HCT116 (cell line): ENCODE measurements around the gene TSPAN8. TPM values are rescaled to one million over a fixed set of nuclear protein-coding genes. Genes with fewer than 3 reads are reported as not detected.

Experiments used
- ATAC-seq: fragments of 200-7000 bp; cut with Tn5 transposase; 2 replicates; pipeline ENCODE4 v1.9.1; 2020; ENCODE audit warnings: mild to moderate bottlenecking, moderate library complexity
- BruUV-seq: library from RNA; stranded (reverse); fragments of 400-500 nt; replicated peaks from 2 replicates; lab custom pipeline; 2021; lab: Mats Ljungman, UMichigan
- CTCF ChIA-PET: fragments of 300-600 bp; sonication (Branson Sonifier 250); formaldehyde crosslinking; loops from one replicate; lab custom pipeline; 2021; ENCODE audit warnings: antibody characterized with exemption; lab: Charles Lee
- POLR2A ChIA-PET: fragments of 300-600, 350-600 bp; sonication (Branson Sonifier 250); formaldehyde crosslinking; loops from one replicate; lab custom pipeline; 2021; ENCODE audit warnings: antibody characterized with exemption; lab: Charles Lee
- RAD21 ChIA-PET, 2 experiments: fragments of 300-600 bp; sonication (Branson Sonifier 250); formaldehyde crosslinking; loops; one replicate each; lab custom pipeline; 2023; ENCODE audit warnings: low total read pairs in 2 of 2; ENCODE audit not compliant: uncharacterized antibody in 2 of 2, unreplicated experiment in 2 of 2, low non-redundant PET in 1 of 2; lab: Charles Lee
- DNase-seq: peaks from one replicate; pipeline ENCODE4 v3.0.0-alpha.2; 2010; ENCODE audit warnings: low read depth, low spot score
- H2AFZ ChIP-seq: fragments of 200-600 bp; shearing (Covaris generic), sonication (generic); 2 replicates; pipeline ENCODE4 v1.6.1; 2017; ENCODE audit warnings: low read depth, mixed run types, mixed read lengths, antibody characterized with exemption, low read length; ENCODE audit not compliant: poor library complexity, severe bottlenecking
- H3K27ac ChIP-seq: 2 replicates; pipeline ENCODE4 v1.5.1; 2012; ENCODE audit warnings: low read depth, low read length
- H3K27me3 ChIP-seq: fragments of 200-600 bp; sonication (generic); 2 replicates; pipeline ENCODE4 v1.6.1; 2016; ENCODE audit warnings: mixed run types, low read length, mixed read lengths; ENCODE audit not compliant: insufficient read depth
- H3K36me3 ChIP-seq, 2 experiments: fragments of 200-500 bp in 1 of 2; fragments of 200-600 bp in 1 of 2; sonication (Bioruptor generic) in 1 of 2; sonication (generic) in 1 of 2; 2 replicates each; pipeline versions ENCODE4 v1.5.1 to v1.6.1; 2014 to 2016; ENCODE audit warnings: low read length in 2 of 2, inconsistent platforms in 1 of 2, mixed read lengths in 1 of 2, mixed run types in 1 of 2; ENCODE audit not compliant: insufficient read depth in 2 of 2, control insufficient read depth in 1 of 2
- H3K4me1 ChIP-seq, 2 experiments: fragments of 200-600 bp in 1 of 2; sonication (generic) in 1 of 2; 2 replicates each; pipeline versions ENCODE4 v1.5.1 to v1.6.1; 2012 to 2017; ENCODE audit warnings: low read length in 2 of 2, inconsistent platforms in 1 of 2, mild to moderate bottlenecking in 1 of 2, mixed read lengths in 1 of 2, mixed run types in 1 of 2, moderate library complexity in 1 of 2; ENCODE audit not compliant: insufficient read depth in 2 of 2, control insufficient read depth in 1 of 2
- H3K4me2 ChIP-seq: fragments of 200-600 bp; sonication (generic); 2 replicates; pipeline ENCODE4 v1.6.1; 2017; ENCODE audit warnings: mixed run types, low read length, mixed read lengths
- H3K4me3 ChIP-seq, 2 experiments: fragments of 200-600 bp in 1 of 2; sonication (generic) in 1 of 2; replicated peaks in 1 of 2; 2 replicates each; pipeline ENCODE4 v1.5.1; 2011 to 2016; ENCODE audit warnings: low read length in 2 of 2, control low read depth in 1 of 2, low read depth in 1 of 2, mild to moderate bottlenecking in 1 of 2, mixed read lengths in 1 of 2, mixed run types in 1 of 2
- H3K79me2 ChIP-seq: fragments of 200-600 bp; sonication (generic); 2 replicates; pipeline ENCODE4 v1.6.1; 2017; ENCODE audit warnings: mild to moderate bottlenecking, mixed run types, low read length, moderate library complexity, mixed read lengths; ENCODE audit not compliant: insufficient read depth
- H3K9ac ChIP-seq: fragments of 200-600 bp; sonication (generic); 2 replicates; pipeline ENCODE4 v1.6.1; 2016; ENCODE audit warnings: low read length, mixed read lengths
- H3K9me2 ChIP-seq: fragments of 200-600 bp; sonication (generic), shearing (Covaris generic); 2 replicates; pipeline ENCODE4 v1.6.1; 2017; ENCODE audit warnings: mixed run types, mild to moderate bottlenecking, moderate library complexity; ENCODE audit not compliant: insufficient read depth
- H3K9me3 ChIP-seq, 2 experiments: fragments of 200-500 bp in 1 of 2; fragments of 200-600 bp in 1 of 2; sonication (Bioruptor generic) in 1 of 2; sonication (generic) in 1 of 2; 2 replicates each; pipeline ENCODE4 v1.6.1; 2014 to 2017; ENCODE audit warnings: low read length in 2 of 2, mixed read lengths in 2 of 2, inconsistent platforms in 1 of 2, low read depth in 1 of 2, mild to moderate bottlenecking in 1 of 2, mixed run types in 1 of 2, moderate library complexity in 1 of 2; ENCODE audit not compliant: control insufficient read depth in 1 of 2, insufficient read depth in 1 of 2
- H4K20me1 ChIP-seq: fragments of 200-600 bp; sonication (generic), shearing (Covaris generic); 2 replicates; pipeline ENCODE4 v1.6.1; 2017; ENCODE audit warnings: mixed run types, mild to moderate bottlenecking, moderate library complexity; ENCODE audit not compliant: insufficient read depth
- CBX3 ChIP-seq: IDR thresholded peaks from 2 replicates; pipeline ENCODE4 v1.6.1; 2012; ENCODE audit warnings: low read depth
- CEBPB ChIP-seq: IDR thresholded peaks from 2 replicates; pipeline ENCODE4 v1.6.1; 2012; ENCODE audit warnings: low read depth
- FOSL1 ChIP-seq: IDR thresholded peaks from 2 replicates; pipeline ENCODE4 v1.6.1; 2012; ENCODE audit warnings: low read depth
- JUND ChIP-seq: IDR thresholded peaks from 2 replicates; pipeline ENCODE4 v1.6.1; 2012
- RAD21 ChIP-seq: IDR thresholded peaks from 2 replicates; pipeline ENCODE4 v1.6.1; 2012; ENCODE audit warnings: low read depth, mild to moderate bottlenecking
- SIN3A ChIP-seq: IDR thresholded peaks from 2 replicates; pipeline ENCODE4 v1.6.1; 2012; ENCODE audit warnings: low read depth
- SP1 ChIP-seq: IDR thresholded peaks from 2 replicates; pipeline ENCODE4 v1.6.1; 2012; ENCODE audit warnings: low read depth
- SRF ChIP-seq: IDR thresholded peaks from 2 replicates; pipeline ENCODE4 v1.6.1; 2012; ENCODE audit warnings: low read depth
- TCF7L2 ChIP-seq: IDR thresholded peaks from 2 replicates; pipeline ENCODE4 v1.7.0; 2011; ENCODE audit warnings: borderline replicate concordance, inconsistent platforms; ENCODE audit not compliant: insufficient read depth, insufficient read length; ENCODE audit errors: extremely low read depth
- YY1 ChIP-seq: IDR thresholded peaks from 2 replicates; pipeline ENCODE4 v1.6.1; 2011; ENCODE audit warnings: low read length, low read depth, moderate library complexity, mild to moderate bottlenecking; ENCODE audit not compliant: insufficient replicate concordance; ENCODE audit errors: extremely low read depth
- ZFX ChIP-seq: fragments of 450-650 bp; IDR thresholded peaks from 2 replicates; pipeline ENCODE4 v1.6.1; 2017
- ZNF274 ChIP-seq: fragments of 200-500 bp; sonication (Bioruptor generic); IDR thresholded peaks from 2 replicates; pipeline ENCODE4 v1.6.1; 2014; ENCODE audit warnings: mild to moderate bottlenecking, low read depth, low read length, inconsistent platforms
- intact Hi-C: fragments of 100-400 bp; cut with micrococcal nuclease; formaldehyde crosslinking; loops from 2 replicates; pipeline ENCODE4 v1.10.0; 2022
- total RNA-seq: library from RNA; stranded (reverse); gene quantifications from one replicate; pipeline ENCODE4 v1.2.1, GENCODE V29; 2021; ENCODE audit not compliant: unreplicated experiment
- TF ChIP-seq, protein P1 (sequence below): IDR thresholded peaks from 2 replicates; pipeline ENCODE4 v1.6.1; 2011; ENCODE audit warnings: mild to moderate bottlenecking, low read length, moderate library complexity; ENCODE audit not compliant: insufficient replicate concordance; ENCODE audit errors: extremely low read depth
- TF ChIP-seq, protein P2 (sequence below): IDR thresholded peaks from 2 replicates; pipeline ENCODE4 v1.6.1; 2012
- TF ChIP-seq, protein P3 (sequence below), 3 experiments: fragments of 200-600 bp in 1 of 3; sonication (generic) in 1 of 3; IDR thresholded peaks in 2 of 3; conservative IDR thresholded peaks in 1 of 3; 2 replicates each; pipeline ENCODE4 v1.5.1; 2012 to 2017; ENCODE audit warnings: low read depth in 2 of 3, low read length in 2 of 3, antibody characterized with exemption in 1 of 3, borderline replicate concordance in 1 of 3, control low read depth in 1 of 3, mild to moderate bottlenecking in 1 of 3, mixed read lengths in 1 of 3, mixed run types in 1 of 3, moderate library complexity in 1 of 3; ENCODE audit not compliant: insufficient read depth in 1 of 3
- TF ChIP-seq, protein P4 (sequence below): IDR thresholded peaks from 2 replicates; pipeline ENCODE4 v1.6.1; 2012; ENCODE audit warnings: low read depth

TSPAN8 gene
- total RNA-seq, 1 experiment from 2014 or later = 0.76 TPM

DNA sequence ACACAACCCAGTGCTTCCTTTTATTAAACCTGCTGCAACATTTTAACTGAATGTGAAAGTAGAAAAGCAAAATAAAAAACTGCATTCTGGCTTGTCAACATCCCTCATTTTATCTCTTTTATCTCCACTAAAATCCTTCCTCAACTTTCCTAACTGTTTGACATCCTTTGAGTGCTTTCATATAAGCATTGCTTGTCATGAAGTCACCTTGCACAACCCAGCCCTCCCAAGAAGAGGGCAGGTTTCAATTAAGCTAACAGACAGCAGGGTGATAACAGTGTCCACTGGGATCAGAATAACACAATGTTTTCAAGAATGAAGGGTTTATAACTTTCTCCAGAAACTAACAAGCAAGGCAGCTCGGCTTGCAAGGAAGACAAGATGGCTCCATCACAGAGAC lies 16.3 kb upstream of the TSPAN8 start:
- no TSS peak for BruUV-seq
- no peak for DNase-seq
- no peaks in the 10 kb centered on the region for H3K36me3 ChIP-seq
- no peak overlapping the region for H3K4me3 ChIP-seq
- intact Hi-C loops = no loop called here
- no peak overlapping the region for H3K9ac ChIP-seq
- H3K27me3 ChIP-seq = no peaks in the 10 kb centered on the region
- H2AFZ ChIP-seq = no peak overlapping the region
- RAD21 ChIA-PET = no interaction called here
- no peaks in the 10 kb centered on the region for H3K4me1 ChIP-seq
- no peak for ATAC-seq
- POLR2A ChIA-PET = no interaction called here
- no peaks in the 10 kb centered on the region for H3K9me2 ChIP-seq
- H3K27ac ChIP-seq = no peak overlapping the region
- no peaks in the 10 kb centered on the region for H4K20me1 ChIP-seq
- H3K4me2 ChIP-seq = no peak overlapping the region
- CTCF ChIA-PET = no interaction called here
- H3K79me2 ChIP-seq = no peaks in the 10 kb centered on the region
- H3K9me3 ChIP-seq = no peaks in the 10 kb centered on the region
- TF ChIP-seq, protein P1, sequence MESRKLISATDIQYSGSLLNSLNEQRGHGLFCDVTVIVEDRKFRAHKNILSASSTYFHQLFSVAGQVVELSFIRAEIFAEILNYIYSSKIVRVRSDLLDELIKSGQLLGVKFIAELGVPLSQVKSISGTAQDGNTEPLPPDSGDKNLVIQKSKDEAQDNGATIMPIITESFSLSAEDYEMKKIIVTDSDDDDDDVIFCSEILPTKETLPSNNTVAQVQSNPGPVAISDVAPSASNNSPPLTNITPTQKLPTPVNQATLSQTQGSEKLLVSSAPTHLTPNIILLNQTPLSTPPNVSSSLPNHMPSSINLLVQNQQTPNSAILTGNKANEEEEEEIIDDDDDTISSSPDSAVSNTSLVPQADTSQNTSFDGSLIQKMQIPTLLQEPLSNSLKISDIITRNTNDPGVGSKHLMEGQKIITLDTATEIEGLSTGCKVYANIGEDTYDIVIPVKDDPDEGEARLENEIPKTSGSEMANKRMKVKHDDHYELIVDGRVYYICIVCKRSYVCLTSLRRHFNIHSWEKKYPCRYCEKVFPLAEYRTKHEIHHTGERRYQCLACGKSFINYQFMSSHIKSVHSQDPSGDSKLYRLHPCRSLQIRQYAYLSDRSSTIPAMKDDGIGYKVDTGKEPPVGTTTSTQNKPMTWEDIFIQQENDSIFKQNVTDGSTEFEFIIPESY = no peak
- TF ChIP-seq SIN3A = no peak
- no peak for TF ChIP-seq ZNF274
- no peak for TF ChIP-seq SP1
- no peak for TF ChIP-seq CBX3
- TF ChIP-seq, protein P2, sequence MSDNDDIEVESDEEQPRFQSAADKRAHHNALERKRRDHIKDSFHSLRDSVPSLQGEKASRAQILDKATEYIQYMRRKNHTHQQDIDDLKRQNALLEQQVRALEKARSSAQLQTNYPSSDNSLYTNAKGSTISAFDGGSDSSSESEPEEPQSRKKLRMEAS = no peak
- TF ChIP-seq, protein P3, sequence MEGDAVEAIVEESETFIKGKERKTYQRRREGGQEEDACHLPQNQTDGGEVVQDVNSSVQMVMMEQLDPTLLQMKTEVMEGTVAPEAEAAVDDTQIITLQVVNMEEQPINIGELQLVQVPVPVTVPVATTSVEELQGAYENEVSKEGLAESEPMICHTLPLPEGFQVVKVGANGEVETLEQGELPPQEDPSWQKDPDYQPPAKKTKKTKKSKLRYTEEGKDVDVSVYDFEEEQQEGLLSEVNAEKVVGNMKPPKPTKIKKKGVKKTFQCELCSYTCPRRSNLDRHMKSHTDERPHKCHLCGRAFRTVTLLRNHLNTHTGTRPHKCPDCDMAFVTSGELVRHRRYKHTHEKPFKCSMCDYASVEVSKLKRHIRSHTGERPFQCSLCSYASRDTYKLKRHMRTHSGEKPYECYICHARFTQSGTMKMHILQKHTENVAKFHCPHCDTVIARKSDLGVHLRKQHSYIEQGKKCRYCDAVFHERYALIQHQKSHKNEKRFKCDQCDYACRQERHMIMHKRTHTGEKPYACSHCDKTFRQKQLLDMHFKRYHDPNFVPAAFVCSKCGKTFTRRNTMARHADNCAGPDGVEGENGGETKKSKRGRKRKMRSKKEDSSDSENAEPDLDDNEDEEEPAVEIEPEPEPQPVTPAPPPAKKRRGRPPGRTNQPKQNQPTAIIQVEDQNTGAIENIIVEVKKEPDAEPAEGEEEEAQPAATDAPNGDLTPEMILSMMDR (IDR thresholded peaks at IDR 0.05 in 2 of 3, conservative IDR thresholded peaks at IDR 0.05 in 1 of 3; ENCODE audit: borderline replicate concordance in 1 of 3, insufficient read depth in 1 of 3, low read depth in 2 of 3, low read length in 2 of 3) = no peak
- no peak for TF ChIP-seq RAD21
- TF ChIP-seq SRF = no peak
- TF ChIP-seq YY1 = no peak
- TF ChIP-seq CEBPB = no peak
- no peak for TF ChIP-seq ZFX
- TF ChIP-seq FOSL1 = no peak
- TF ChIP-seq, protein P4, sequence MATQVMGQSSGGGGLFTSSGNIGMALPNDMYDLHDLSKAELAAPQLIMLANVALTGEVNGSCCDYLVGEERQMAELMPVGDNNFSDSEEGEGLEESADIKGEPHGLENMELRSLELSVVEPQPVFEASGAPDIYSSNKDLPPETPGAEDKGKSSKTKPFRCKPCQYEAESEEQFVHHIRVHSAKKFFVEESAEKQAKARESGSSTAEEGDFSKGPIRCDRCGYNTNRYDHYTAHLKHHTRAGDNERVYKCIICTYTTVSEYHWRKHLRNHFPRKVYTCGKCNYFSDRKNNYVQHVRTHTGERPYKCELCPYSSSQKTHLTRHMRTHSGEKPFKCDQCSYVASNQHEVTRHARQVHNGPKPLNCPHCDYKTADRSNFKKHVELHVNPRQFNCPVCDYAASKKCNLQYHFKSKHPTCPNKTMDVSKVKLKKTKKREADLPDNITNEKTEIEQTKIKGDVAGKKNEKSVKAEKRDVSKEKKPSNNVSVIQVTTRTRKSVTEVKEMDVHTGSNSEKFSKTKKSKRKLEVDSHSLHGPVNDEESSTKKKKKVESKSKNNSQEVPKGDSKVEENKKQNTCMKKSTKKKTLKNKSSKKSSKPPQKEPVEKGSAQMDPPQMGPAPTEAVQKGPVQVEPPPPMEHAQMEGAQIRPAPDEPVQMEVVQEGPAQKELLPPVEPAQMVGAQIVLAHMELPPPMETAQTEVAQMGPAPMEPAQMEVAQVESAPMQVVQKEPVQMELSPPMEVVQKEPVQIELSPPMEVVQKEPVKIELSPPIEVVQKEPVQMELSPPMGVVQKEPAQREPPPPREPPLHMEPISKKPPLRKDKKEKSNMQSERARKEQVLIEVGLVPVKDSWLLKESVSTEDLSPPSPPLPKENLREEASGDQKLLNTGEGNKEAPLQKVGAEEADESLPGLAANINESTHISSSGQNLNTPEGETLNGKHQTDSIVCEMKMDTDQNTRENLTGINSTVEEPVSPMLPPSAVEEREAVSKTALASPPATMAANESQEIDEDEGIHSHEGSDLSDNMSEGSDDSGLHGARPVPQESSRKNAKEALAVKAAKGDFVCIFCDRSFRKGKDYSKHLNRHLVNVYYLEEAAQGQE = no peak
- TF ChIP-seq TCF7L2 = no peak
- TF ChIP-seq JUND = no peak
